ENCODE measurements around the gene NDUFB3. TPM values are rescaled to one million over a fixed set of nuclear protein-coding genes. Genes with fewer than 3 reads are reported as not detected.

NDUFB3 gene
- total and polyA plus RNA-seq, 2 experiments from 2014 or later, result 34.3 to 230 TPM

DNA sequence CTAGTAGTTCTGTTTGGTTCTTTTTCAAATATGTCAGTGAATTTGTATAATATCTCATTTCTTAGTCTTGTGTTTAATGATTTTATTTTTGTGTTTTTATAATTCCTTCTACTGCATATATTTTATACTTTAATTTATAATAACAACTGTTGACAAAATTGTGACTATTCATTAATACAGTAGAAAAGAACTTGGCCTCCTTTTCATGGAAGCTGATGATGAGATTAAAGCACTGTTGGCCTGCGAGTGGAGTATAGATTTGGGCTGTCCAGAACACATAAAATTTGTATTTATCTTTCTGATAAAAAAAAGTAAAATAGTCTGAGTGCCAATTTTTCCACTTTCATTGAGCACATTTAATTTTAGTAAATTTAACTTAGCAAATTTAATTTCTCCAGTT is 56.2 kb downstream of the NDUFB3 start:
- Histone ChIP-seq H3K79me2 (replicated peaks; ENCODE audit: insufficient read depth) (peaks cover 4% of the 10 kb centered on the region; the same call in 1 of the 2 replicates), H3K4me2 (no peak overlapping the region), H4K20me1 (replicated peaks; ENCODE audit: insufficient read depth) (no peaks in the 10 kb centered on the region), H3K36me3 (ENCODE audit: insufficient read depth) (no peaks in the 10 kb centered on the region), H3K9me2 (ENCODE audit: insufficient read depth) (0 out of 2 replicates have a peak, but pooled peaks cover 2% of the 10 kb centered on the region), H3K27ac (ENCODE audit: low read depth) (no peak overlapping the region), H2AFZ (no peak overlapping the region), H3K27me3 (ENCODE audit: insufficient read depth) (no peaks in the 10 kb centered on the region), H3F3A (replicated peaks; ENCODE audit: low read depth) (no peaks in the 10 kb centered on the region), H3K4me3 (no peak overlapping the region), H3K4me1 (ENCODE audit: insufficient read depth) (peaks cover 55% of the 10 kb centered on the region)
- H3K4me3 Mint-ChIP-seq, result no peak overlapping the region
- H3K36me3 Mint-ChIP-seq (ENCODE audit: low read depth), result peaks cover 2% of the 10 kb centered on the region; the same call in 2 of the 3 replicates
- H3K27me3 Mint-ChIP-seq (ENCODE audit: insufficient read depth, low read depth, poor library complexity), result peaks cover 7% of the 10 kb centered on the region
- no peak overlapping the region for H3K27ac Mint-ChIP-seq
- ATAC-seq (no peak), DNase-seq (ENCODE audit: low spot score) (no peak)
- no peaks in the 10 kb centered on the region for H3K9me3 Mint-ChIP-seq
- peaks cover 52% of the 10 kb centered on the region for H3K4me1 Mint-ChIP-seq
- no peak for TF ChIP-seq ZNF114 (CRISPR knock-in tag; IDR thresholded peaks at IDR 0.05)

DNA sequence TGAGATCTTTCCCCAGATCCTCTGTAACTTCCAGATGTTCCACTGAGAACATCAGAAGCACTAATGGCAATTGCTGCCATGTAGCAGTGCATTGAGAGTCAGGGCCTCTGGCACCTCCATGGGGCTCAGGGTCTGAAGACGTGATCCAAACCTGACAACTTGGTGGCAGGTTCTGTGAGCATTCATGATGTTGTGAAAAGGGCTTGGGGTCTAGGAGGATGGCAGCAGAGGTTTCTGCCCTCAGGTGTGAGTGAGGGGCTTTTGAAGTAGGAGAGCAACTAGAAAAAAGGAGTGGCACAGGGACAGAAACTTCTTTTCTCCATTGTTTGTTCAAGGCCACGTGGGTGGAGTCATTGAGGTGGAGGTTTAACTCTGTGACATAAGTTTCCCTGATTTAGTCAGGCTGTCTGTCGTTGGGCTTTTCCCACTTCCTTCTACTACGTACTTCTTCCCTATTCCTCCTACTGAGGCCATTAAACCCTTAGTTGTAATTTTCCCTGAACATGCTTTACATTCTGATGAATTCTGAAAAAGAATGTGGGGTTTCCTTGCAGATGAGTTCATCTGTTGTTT is 57.2 kb downstream of the NDUFB3 start:
- Histone ChIP-seq H3K27ac (ENCODE audit: low read depth) (no peak overlapping the region), H3K79me2 (replicated peaks; ENCODE audit: insufficient read depth) (peaks cover 4% of the 10 kb centered on the region; the same call in 1 of the 2 replicates), H3K9me2 (ENCODE audit: insufficient read depth) (0 out of 2 replicates have a peak, but pooled peaks cover 2% of the 10 kb centered on the region), H3K4me1 (ENCODE audit: insufficient read depth) (peaks cover 55% of the 10 kb centered on the region), H2AFZ (no peak overlapping the region), H4K20me1 (replicated peaks; ENCODE audit: insufficient read depth) (no peaks in the 10 kb centered on the region), H3K27me3 (ENCODE audit: insufficient read depth) (no peaks in the 10 kb centered on the region), H3F3A (replicated peaks; ENCODE audit: low read depth) (no peaks in the 10 kb centered on the region), H3K4me3 (no peak overlapping the region), H3K4me2 (no peak overlapping the region), H3K36me3 (ENCODE audit: insufficient read depth) (no peaks in the 10 kb centered on the region)
- Mint-ChIP-seq H3K27ac (no peak overlapping the region), H3K36me3 (ENCODE audit: low read depth) (peaks cover 6% of the 10 kb centered on the region; the same call in 2 of the 3 replicates), H3K9me3 (no peaks in the 10 kb centered on the region), H3K27me3 (ENCODE audit: insufficient read depth, low read depth, poor library complexity) (peaks cover 7% of the 10 kb centered on the region), H3K4me1 (peaks cover 48% of the 10 kb centered on the region), H3K4me3 (no peak overlapping the region)
- no peak for DNase-seq (ENCODE audit: low spot score)
- ATAC-seq, result no peak
- TF ChIP-seq REST (IDR thresholded peaks at IDR 0.05; ENCODE audit: unreplicated experiment), result no peak
- no peak for TF ChIP-seq CREB1 (CRISPR knock-in tag; IDR thresholded peaks at IDR 0.05; ENCODE audit: low read depth)
- TF ChIP-seq NANOG (IDR thresholded peaks at IDR 0.05; ENCODE audit: borderline replicate concordance), result no peak
- no peak for TF ChIP-seq JUNB (IDR thresholded peaks at IDR 0.05; ENCODE audit: unreplicated experiment)
- TF ChIP-seq EZH2 (IDR thresholded peaks at IDR 0.05; ENCODE audit: low read depth, unreplicated experiment), result no peak
- TF ChIP-seq, protein P1, sequence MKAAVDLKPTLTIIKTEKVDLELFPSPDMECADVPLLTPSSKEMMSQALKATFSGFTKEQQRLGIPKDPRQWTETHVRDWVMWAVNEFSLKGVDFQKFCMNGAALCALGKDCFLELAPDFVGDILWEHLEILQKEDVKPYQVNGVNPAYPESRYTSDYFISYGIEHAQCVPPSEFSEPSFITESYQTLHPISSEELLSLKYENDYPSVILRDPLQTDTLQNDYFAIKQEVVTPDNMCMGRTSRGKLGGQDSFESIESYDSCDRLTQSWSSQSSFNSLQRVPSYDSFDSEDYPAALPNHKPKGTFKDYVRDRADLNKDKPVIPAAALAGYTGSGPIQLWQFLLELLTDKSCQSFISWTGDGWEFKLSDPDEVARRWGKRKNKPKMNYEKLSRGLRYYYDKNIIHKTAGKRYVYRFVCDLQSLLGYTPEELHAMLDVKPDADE (IDR thresholded peaks at IDR 0.05), result no peak
- TF ChIP-seq EZH2phosphoT487 (IDR thresholded peaks at IDR 0.05; ENCODE audit: unreplicated experiment), result no peak
- no peak for TF ChIP-seq ZNF114 (CRISPR knock-in tag; IDR thresholded peaks at IDR 0.05)
- TF ChIP-seq STAT1 (IDR thresholded peaks at IDR 0.05; ENCODE audit: unreplicated experiment), result no peak
- no peak for TF ChIP-seq ZNF331 (CRISPR knock-in tag; IDR thresholded peaks at IDR 0.05; ENCODE audit: low read depth)
- TF ChIP-seq POLR2AphosphoS5 (IDR thresholded peaks at IDR 0.05; ENCODE audit: low read depth), result no peak
- TF ChIP-seq, protein P2, sequence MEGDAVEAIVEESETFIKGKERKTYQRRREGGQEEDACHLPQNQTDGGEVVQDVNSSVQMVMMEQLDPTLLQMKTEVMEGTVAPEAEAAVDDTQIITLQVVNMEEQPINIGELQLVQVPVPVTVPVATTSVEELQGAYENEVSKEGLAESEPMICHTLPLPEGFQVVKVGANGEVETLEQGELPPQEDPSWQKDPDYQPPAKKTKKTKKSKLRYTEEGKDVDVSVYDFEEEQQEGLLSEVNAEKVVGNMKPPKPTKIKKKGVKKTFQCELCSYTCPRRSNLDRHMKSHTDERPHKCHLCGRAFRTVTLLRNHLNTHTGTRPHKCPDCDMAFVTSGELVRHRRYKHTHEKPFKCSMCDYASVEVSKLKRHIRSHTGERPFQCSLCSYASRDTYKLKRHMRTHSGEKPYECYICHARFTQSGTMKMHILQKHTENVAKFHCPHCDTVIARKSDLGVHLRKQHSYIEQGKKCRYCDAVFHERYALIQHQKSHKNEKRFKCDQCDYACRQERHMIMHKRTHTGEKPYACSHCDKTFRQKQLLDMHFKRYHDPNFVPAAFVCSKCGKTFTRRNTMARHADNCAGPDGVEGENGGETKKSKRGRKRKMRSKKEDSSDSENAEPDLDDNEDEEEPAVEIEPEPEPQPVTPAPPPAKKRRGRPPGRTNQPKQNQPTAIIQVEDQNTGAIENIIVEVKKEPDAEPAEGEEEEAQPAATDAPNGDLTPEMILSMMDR (conservative IDR thresholded peaks at IDR 0.05; ENCODE audit: low read depth in 2 of 2), result no peak

Measured in GM23338 (cell line).